Keratinocyte (primary cell): ENCODE data around the gene PSD. TPM values are rescaled to one million over a fixed set of nuclear protein-coding genes. Genes with fewer than 3 reads are reported as not detected.

Experiments used
- DNase-seq: peaks from one replicate; pipeline ENCODE4 v3.0.0-alpha.2; 2011; ENCODE audit warnings: low read depth, missing footprints, low spot score
- FAIRE-seq: peaks from 2 replicates; lab custom pipeline; 2011; peaks lifted over from hg19 to GRCh38; lab: Jason Lieb, UNC
- H2AFZ ChIP-seq: 2 replicates; pipeline ENCODE4 v1.6.0; 2012; ENCODE audit warnings: low read length, control low read depth, inconsistent platforms; ENCODE audit not compliant: control insufficient read depth
- H3K27ac ChIP-seq: 2 replicates; pipeline ENCODE4 v1.5.1; 2011; ENCODE audit warnings: low read length; ENCODE audit not compliant: control insufficient read depth, insufficient read depth
- H3K27me3 ChIP-seq: 3 replicates; pipeline ENCODE4 v1.6.0; 2011; ENCODE audit warnings: low read length; ENCODE audit not compliant: control insufficient read depth, insufficient read depth; ENCODE audit errors: extremely low read depth
- H3K36me3 ChIP-seq, 2 experiments: 2 replicates in 1 of 2; 3 replicates in 1 of 2; pipeline ENCODE4 v1.5.1; 2011; ENCODE audit warnings: low read length in 2 of 2, mild to moderate bottlenecking in 1 of 2; ENCODE audit not compliant: control insufficient read depth in 2 of 2, insufficient read depth in 2 of 2; ENCODE audit errors: extremely low read depth in 1 of 2
- H3K4me1 ChIP-seq: 3 replicates; pipeline ENCODE4 v1.5.1; 2011; ENCODE audit warnings: low read length; ENCODE audit not compliant: control insufficient read depth, insufficient read depth; ENCODE audit errors: extremely low read depth
- H3K4me2 ChIP-seq: 3 replicates; pipeline ENCODE4 v1.6.0; 2011; ENCODE audit warnings: low read depth, low read length; ENCODE audit not compliant: control insufficient read depth, insufficient read depth; ENCODE audit errors: extremely low read depth
- H3K4me3 ChIP-seq, 3 experiments: fragments of 200-600 bp in 1 of 3; sonication (generic) in 1 of 3; 2 replicates in 2 of 3; 3 replicates in 1 of 3; pipeline ENCODE4 v1.5.1; 2011 to 2016; ENCODE audit warnings: low read length in 3 of 3, mild to moderate bottlenecking in 3 of 3, control low read depth in 2 of 3, inconsistent platforms in 1 of 3, low read depth in 1 of 3, mixed read lengths in 1 of 3, mixed run types in 1 of 3, moderate library complexity in 1 of 3; ENCODE audit not compliant: control insufficient read depth in 2 of 3, insufficient read depth in 2 of 3; ENCODE audit errors: extremely low read depth in 1 of 3
- H3K79me2 ChIP-seq: 2 replicates; pipeline ENCODE4 v1.6.0; 2012; ENCODE audit warnings: low read length; ENCODE audit not compliant: control insufficient read depth, insufficient read depth
- H3K9ac ChIP-seq: 3 replicates; pipeline ENCODE4 v1.6.0; 2011; ENCODE audit warnings: low read length; ENCODE audit not compliant: control insufficient read depth, insufficient read depth; ENCODE audit errors: extremely low read depth
- H3K9me1 ChIP-seq: 3 replicates; pipeline ENCODE4 v1.6.0; 2011; ENCODE audit warnings: low read length; ENCODE audit not compliant: control insufficient read depth, insufficient read depth; ENCODE audit errors: extremely low read depth
- H3K9me3 ChIP-seq: 2 replicates; pipeline ENCODE4 v1.5.1; 2012; ENCODE audit warnings: low read depth, low read length; ENCODE audit not compliant: control insufficient read depth
- H4K20me1 ChIP-seq: 3 replicates; pipeline ENCODE4 v1.6.0; 2011; ENCODE audit warnings: low read length; ENCODE audit not compliant: control insufficient read depth, insufficient read depth; ENCODE audit errors: extremely low read depth
- CTCF ChIP-seq, 3 experiments: IDR thresholded peaks in 1 of 3; conservative IDR thresholded peaks in 1 of 3; optimal IDR thresholded peaks in 1 of 3; 2 replicates in 2 of 3; 3 replicates in 1 of 3; pipeline versions ENCODE3 to v1.5.1; 2011; ENCODE audit warnings: low read length in 3 of 3, mild to moderate bottlenecking in 3 of 3, moderate library complexity in 2 of 3, control low read depth in 1 of 3, inconsistent platforms in 1 of 3; ENCODE audit not compliant: insufficient read depth in 2 of 3; ENCODE audit errors: extremely low read depth in 1 of 3
- EZH2 ChIP-seq: IDR thresholded peaks from one replicate; pipeline ENCODE4 v1.6.1; 2012; ENCODE audit warnings: inconsistent platforms, mild to moderate bottlenecking, low read length, moderate library complexity
- dilution Hi-C: fragments of 300-500 bp; cut with MboI; formaldehyde crosslinking; loops from one replicate; pipeline ENCODE4 v1.7.0; 2020; ENCODE audit warnings: low sequenced_read_pairs; ENCODE audit not compliant: extremely low pct_ligation_motif_present
- polyA plus RNA-seq, 5 experiments: library from polyadenylated mRNA; depleted of rRNA in 3 of 5; stranded (reverse) in 3 of 5; stranded (forward) in 1 of 5; unstranded in 1 of 5; fragments of >200 nt; gene quantifications; 1 replicate in 1 of 5; 2 replicates in 3 of 5; 3 replicates in 1 of 5; pipeline versions ENCODE4 v1.2.1 to v1.2.3, GENCODE V29; 2011 to 2012; ENCODE audit warnings: missing spikeins in 2 of 5, low read depth in 1 of 5, low replicate concordance in 1 of 5

The PSD gene
- polyA plus RNA-seq, 1 donor (not counting 4 experiments of a cell fraction or from before 2014, with no cell fraction given): 0.10 TPM

- no peaks in the 10 kb centered on the region for H4K20me1 ChIP-seq
- H3K79me2 ChIP-seq: no peaks in the 10 kb centered on the region
- H3K36me3 ChIP-seq: no peaks in the 10 kb centered on the region
- no peak overlapping the region for H3K9ac ChIP-seq
- DNase-seq (no peak), FAIRE-seq (no peak)
- no peak overlapping the region for H3K4me3 ChIP-seq
- no peak overlapping the region for H3K27ac ChIP-seq
- H3K4me2 ChIP-seq: no peak overlapping the region
- H3K27me3 ChIP-seq: peaks cover 20% of the 10 kb centered on the region
- no peaks in the 10 kb centered on the region for H3K9me1 ChIP-seq
- TF ChIP-seq EZH2 (no peak), CTCF (optimal IDR thresholded peaks at IDR 0.05 in 1 of 3, IDR thresholded peaks at IDR 0.05 in 1 of 3, conservative IDR thresholded peaks at IDR 0.05 in 1 of 3; ENCODE audit: extremely low read depth in 1 of 3, insufficient read depth in 2 of 3, low read length in 3 of 3) (no peak)
- dilution Hi-C loops: no loop called here
- H3K9me3 ChIP-seq: no peaks in the 10 kb centered on the region
- H2AFZ ChIP-seq: no peak overlapping the region
- no peaks in the 10 kb centered on the region for H3K4me1 ChIP-seq
Measured at GRCh38 chr10:102437515-102437914, 18.9 kb upstream of the PSD start.

DNA sequence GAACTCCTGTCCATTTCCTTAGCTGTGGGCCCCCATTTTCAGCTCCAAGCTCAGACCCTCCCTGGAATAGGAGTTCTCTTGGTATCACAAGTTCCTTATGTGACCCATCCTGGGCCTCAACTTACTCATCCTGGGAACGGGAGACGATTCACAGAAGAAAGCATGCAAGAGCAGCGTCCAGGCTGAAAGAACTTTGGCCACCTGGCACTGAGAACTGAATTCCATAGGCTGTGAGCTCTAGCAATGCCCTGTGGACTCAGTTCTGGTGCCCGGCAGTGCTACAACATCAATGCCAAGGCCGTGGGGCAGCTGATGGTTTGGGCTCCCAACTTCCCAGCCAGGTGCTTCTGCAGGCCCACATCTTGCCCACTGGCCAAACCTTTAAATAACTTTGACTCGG, 17.7 kb upstream of the PSD start:
- no peak for TF ChIP-seq CTCF (optimal IDR thresholded peaks at IDR 0.05 in 1 of 3, IDR thresholded peaks at IDR 0.05 in 1 of 3, conservative IDR thresholded peaks at IDR 0.05 in 1 of 3; ENCODE audit: extremely low read depth in 1 of 3, insufficient read depth in 2 of 3, low read length in 3 of 3)
- TF ChIP-seq EZH2: no peak
- no peak overlapping the region for H2AFZ ChIP-seq
- H4K20me1 ChIP-seq: no peaks in the 10 kb centered on the region
- H3K27me3 ChIP-seq: peaks cover 20% of the 10 kb centered on the region
- no peak overlapping the region for H3K4me2 ChIP-seq
- no peak overlapping the region for H3K27ac ChIP-seq
- peaks cover 9% of the 10 kb centered on the region for H3K79me2 ChIP-seq
- no peaks in the 10 kb centered on the region for H3K36me3 ChIP-seq
- peaks cover 6% of the 10 kb centered on the region for H3K4me1 ChIP-seq
- FAIRE-seq (no peak), DNase-seq (no peak)
- H3K4me3 ChIP-seq: no peak overlapping the region
- no peak overlapping the region for H3K9ac ChIP-seq
- no peaks in the 10 kb centered on the region for H3K9me1 ChIP-seq
- H3K9me3 ChIP-seq: no peaks in the 10 kb centered on the region
- dilution Hi-C loops: no loop called here
